Osteoblast (primary cell): ENCODE data around the gene RAB30. TPM values are rescaled to one million over a fixed set of nuclear protein-coding genes. Genes with fewer than 3 reads are reported as not detected.

ENCODE experiments used
- DNase-seq: peaks from one replicate; pipeline ENCODE4 v3.0.0; 2011; ENCODE audit warnings: low spot score, mixed read lengths; ENCODE audit not compliant: insufficient read length; ENCODE audit errors: missing footprints
- H2AFZ ChIP-seq: 2 replicates; pipeline ENCODE4 v1.6.0; 2011; ENCODE audit warnings: mild to moderate bottlenecking, low read length
- H3K27ac ChIP-seq: 2 replicates; pipeline ENCODE4 v1.5.1; 2011; ENCODE audit warnings: mild to moderate bottlenecking, low read depth, low read length, moderate library complexity
- H3K27me3 ChIP-seq: 2 replicates; pipeline ENCODE4 v1.6.0; 2012; ENCODE audit warnings: mild to moderate bottlenecking, control low read depth, inconsistent platforms, low read length, moderate library complexity; ENCODE audit not compliant: insufficient read depth
- H3K36me3 ChIP-seq: 2 replicates; pipeline ENCODE4 v1.5.1; 2011; ENCODE audit warnings: mild to moderate bottlenecking, low read length, control low read depth, moderate library complexity; ENCODE audit not compliant: insufficient read depth
- H3K4me1 ChIP-seq: 2 replicates; pipeline ENCODE4 v1.5.1; 2011; ENCODE audit warnings: mild to moderate bottlenecking, low read length, control low read depth, moderate library complexity; ENCODE audit not compliant: insufficient read depth
- H3K4me2 ChIP-seq: 2 replicates; pipeline ENCODE4 v1.6.0; 2011; ENCODE audit warnings: mild to moderate bottlenecking, low read length; ENCODE audit not compliant: insufficient read depth
- H3K4me3 ChIP-seq: fragments of 200-600 bp; sonication (generic); 3 replicates; pipeline ENCODE4 v1.5.1; 2012; ENCODE audit warnings: mild to moderate bottlenecking, low read length, inconsistent platforms; ENCODE audit not compliant: insufficient read depth
- H3K79me2 ChIP-seq: 2 replicates; pipeline ENCODE4 v1.6.0; 2012; ENCODE audit warnings: mild to moderate bottlenecking, low read length, control low read depth, inconsistent platforms; ENCODE audit not compliant: insufficient read depth
- H3K9me3 ChIP-seq: 2 replicates; pipeline ENCODE4 v1.5.1; 2011; ENCODE audit warnings: low read depth, low read length, control low read depth
- H4K20me1 ChIP-seq: 2 replicates; pipeline ENCODE4 v1.6.0; 2012; ENCODE audit warnings: mild to moderate bottlenecking, low read length, control low read depth; ENCODE audit not compliant: insufficient read depth
- total RNA-seq: library from RNA; depleted of rRNA; stranded (reverse); fragments of >200 nt; gene quantifications from 2 replicates; pipeline ENCODE4 v1.2.3, GENCODE V29; 2012
- TF ChIP-seq, protein P1 (sequence below): IDR thresholded peaks from 2 replicates; pipeline ENCODE4 v1.5.1; 2011; ENCODE audit warnings: mild to moderate bottlenecking, low read depth, low read length, moderate library complexity; ENCODE audit errors: extremely low read depth

The RAB30 gene
- total RNA-seq, 1 donor = 21.0 TPM

DNA sequence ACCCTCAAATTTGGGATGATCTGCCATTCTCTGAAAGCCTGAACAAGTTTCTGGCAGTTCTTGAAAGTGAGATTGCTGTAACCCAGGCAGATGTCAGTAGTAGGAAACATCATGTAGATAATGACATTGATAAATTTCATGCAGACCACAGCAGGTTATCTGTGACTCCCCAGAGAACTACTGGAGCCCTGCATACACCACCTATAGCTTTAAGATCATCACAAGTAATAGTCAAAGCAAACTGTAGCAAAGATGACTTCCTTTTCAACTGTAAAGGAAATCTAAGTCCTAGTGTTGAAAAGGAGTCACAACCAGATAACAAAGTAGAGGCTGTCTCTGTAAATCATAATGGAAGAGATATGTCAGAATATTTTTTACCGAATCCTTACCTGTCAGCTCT is 139.1 kb downstream of the RAB30 start:
- no peak overlapping the region for H3K4me3 ChIP-seq
- H3K9me3 ChIP-seq = no peaks in the 10 kb centered on the region
- DNase-seq = no peak
- no peaks in the 10 kb centered on the region for H3K4me1 ChIP-seq
- TF ChIP-seq, protein P1, sequence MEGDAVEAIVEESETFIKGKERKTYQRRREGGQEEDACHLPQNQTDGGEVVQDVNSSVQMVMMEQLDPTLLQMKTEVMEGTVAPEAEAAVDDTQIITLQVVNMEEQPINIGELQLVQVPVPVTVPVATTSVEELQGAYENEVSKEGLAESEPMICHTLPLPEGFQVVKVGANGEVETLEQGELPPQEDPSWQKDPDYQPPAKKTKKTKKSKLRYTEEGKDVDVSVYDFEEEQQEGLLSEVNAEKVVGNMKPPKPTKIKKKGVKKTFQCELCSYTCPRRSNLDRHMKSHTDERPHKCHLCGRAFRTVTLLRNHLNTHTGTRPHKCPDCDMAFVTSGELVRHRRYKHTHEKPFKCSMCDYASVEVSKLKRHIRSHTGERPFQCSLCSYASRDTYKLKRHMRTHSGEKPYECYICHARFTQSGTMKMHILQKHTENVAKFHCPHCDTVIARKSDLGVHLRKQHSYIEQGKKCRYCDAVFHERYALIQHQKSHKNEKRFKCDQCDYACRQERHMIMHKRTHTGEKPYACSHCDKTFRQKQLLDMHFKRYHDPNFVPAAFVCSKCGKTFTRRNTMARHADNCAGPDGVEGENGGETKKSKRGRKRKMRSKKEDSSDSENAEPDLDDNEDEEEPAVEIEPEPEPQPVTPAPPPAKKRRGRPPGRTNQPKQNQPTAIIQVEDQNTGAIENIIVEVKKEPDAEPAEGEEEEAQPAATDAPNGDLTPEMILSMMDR = no peak
- H3K27me3 ChIP-seq = no peaks in the 10 kb centered on the region
- H3K79me2 ChIP-seq = no peaks in the 10 kb centered on the region
- no peaks in the 10 kb centered on the region for H3K36me3 ChIP-seq
- no peak overlapping the region for H2AFZ ChIP-seq
- no peak overlapping the region for H3K27ac ChIP-seq
- H4K20me1 ChIP-seq = no peaks in the 10 kb centered on the region
- H3K4me2 ChIP-seq = no peak overlapping the region

DNA sequence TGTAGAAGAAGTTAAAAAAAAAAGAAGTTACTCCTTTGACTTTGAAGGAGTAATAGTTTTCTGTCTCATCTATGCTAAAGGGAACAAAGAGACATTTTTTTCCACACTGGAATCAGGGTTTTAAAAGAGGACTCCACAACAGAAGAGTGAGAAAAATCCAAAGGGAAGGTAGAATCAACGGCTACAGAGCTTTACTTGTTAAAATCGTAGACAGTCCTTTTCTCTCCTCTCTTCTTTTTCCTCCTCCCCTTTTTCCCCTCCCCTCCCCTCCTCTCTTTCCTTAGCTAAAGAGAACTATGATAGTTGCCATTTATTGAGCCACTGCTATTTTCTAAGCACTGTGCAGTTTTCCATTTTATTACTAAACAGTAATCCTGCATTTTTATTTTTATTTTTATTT is 141.0 kb downstream of the RAB30 start:
- Histone ChIP-seq H3K79me2 (no peaks in the 10 kb centered on the region), H3K4me1 (no peaks in the 10 kb centered on the region), H3K27ac (no peak overlapping the region), H3K27me3 (no peaks in the 10 kb centered on the region), H3K9me3 (no peaks in the 10 kb centered on the region), H3K4me2 (no peak overlapping the region), H3K4me3 (no peak overlapping the region), H2AFZ (no peak overlapping the region), H4K20me1 (no peaks in the 10 kb centered on the region), H3K36me3 (no peaks in the 10 kb centered on the region)
- TF ChIP-seq, protein P1 = no peak
- DNase-seq = no peak

DNA sequence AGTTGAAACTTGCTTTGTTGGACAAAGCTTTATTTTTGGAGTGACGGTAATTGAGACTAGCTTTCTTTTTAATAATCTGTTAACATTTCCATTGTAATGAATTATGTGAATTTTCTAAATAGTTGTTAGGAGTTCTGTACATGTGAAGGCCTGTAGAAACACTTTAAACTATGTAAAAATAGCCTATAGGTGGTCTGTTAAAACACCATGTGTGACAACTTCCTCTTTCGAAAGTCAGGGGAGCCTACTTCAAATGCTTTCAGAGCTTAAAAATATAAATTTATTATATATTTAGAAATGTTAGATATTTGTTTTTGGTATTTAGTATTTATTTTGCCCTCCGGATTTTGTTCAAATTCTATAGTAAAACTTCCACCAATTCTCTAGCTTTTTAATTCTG is 141.5 kb downstream of the RAB30 start:
- Histone ChIP-seq H3K36me3 (no peaks in the 10 kb centered on the region), H3K4me2 (no peak overlapping the region), H3K9me3 (no peaks in the 10 kb centered on the region), H3K27me3 (no peaks in the 10 kb centered on the region), H3K79me2 (no peaks in the 10 kb centered on the region), H3K4me3 (no peak overlapping the region), H3K4me1 (no peaks in the 10 kb centered on the region), H3K27ac (no peak overlapping the region), H2AFZ (no peak overlapping the region), H4K20me1 (no peaks in the 10 kb centered on the region)
- TF ChIP-seq, protein P1 = no peak
- DNase-seq = no peak

DNA sequence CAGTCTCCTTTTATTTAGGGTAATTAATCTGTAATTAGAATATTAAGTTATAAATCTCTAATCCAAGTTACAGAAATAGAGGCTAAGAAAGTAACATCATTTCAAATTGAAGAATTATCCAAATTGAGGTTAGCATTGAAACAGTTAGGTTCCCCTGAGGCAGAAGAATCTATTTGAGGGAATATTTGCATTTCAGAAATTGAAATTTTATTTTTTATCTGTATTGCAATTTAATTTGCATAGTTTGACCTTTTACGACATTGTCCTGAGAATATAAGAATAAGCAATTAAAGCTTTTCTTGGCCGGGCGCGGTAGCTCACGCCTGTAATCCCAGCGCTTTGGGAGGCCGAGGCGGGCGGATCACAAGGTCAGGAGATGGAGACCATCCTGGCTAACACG is 142.6 kb downstream of the RAB30 start:
- H3K4me3 ChIP-seq = no peak overlapping the region
- TF ChIP-seq, protein P1 = no peak
- no peaks in the 10 kb centered on the region for H3K36me3 ChIP-seq
- no peak overlapping the region for H2AFZ ChIP-seq
- H4K20me1 ChIP-seq = no peaks in the 10 kb centered on the region
- H3K27ac ChIP-seq = no peak overlapping the region
- no peaks in the 10 kb centered on the region for H3K79me2 ChIP-seq
- no peaks in the 10 kb centered on the region for H3K27me3 ChIP-seq
- H3K9me3 ChIP-seq = no peaks in the 10 kb centered on the region
- H3K4me2 ChIP-seq = no peak overlapping the region
- H3K4me1 ChIP-seq = no peaks in the 10 kb centered on the region
- DNase-seq = no peak
